NB4 (cell line): ENCODE results near the gene GC.

ENCODE experiments used
- DNase-seq: peaks from one replicate; pipeline ENCODE4 v3.0.0; 2010; ENCODE audit warnings: low read depth
- H3K4me3 ChIP-seq: one replicate; pipeline ENCODE4 v1.5.1; 2011; ENCODE audit warnings: mild to moderate bottlenecking, low read depth, low read length, moderate library complexity
- MAX ChIP-seq: IDR thresholded peaks from 2 replicates; pipeline ENCODE4 v1.6.1; 2011; ENCODE audit warnings: low read depth, low read length
- MYC ChIP-seq: IDR thresholded peaks from 2 replicates; pipeline ENCODE4 v1.6.1; 2011; ENCODE audit warnings: low read depth, low read length
- POLR2A ChIP-seq: IDR thresholded peaks from 2 replicates; pipeline ENCODE4 v1.6.1; 2011; ENCODE audit warnings: mild to moderate bottlenecking; ENCODE audit not compliant: insufficient read length; ENCODE audit errors: extremely low read depth
- TF ChIP-seq, protein P1 (sequence below): IDR thresholded peaks from one replicate; pipeline ENCODE4 v1.5.1; 2012; ENCODE audit warnings: low read depth, low read length

Gene GC

GRCh38 chr4:71784569-71785197, 804 bp upstream of the GC start:
- TF ChIP-seq, protein P1, sequence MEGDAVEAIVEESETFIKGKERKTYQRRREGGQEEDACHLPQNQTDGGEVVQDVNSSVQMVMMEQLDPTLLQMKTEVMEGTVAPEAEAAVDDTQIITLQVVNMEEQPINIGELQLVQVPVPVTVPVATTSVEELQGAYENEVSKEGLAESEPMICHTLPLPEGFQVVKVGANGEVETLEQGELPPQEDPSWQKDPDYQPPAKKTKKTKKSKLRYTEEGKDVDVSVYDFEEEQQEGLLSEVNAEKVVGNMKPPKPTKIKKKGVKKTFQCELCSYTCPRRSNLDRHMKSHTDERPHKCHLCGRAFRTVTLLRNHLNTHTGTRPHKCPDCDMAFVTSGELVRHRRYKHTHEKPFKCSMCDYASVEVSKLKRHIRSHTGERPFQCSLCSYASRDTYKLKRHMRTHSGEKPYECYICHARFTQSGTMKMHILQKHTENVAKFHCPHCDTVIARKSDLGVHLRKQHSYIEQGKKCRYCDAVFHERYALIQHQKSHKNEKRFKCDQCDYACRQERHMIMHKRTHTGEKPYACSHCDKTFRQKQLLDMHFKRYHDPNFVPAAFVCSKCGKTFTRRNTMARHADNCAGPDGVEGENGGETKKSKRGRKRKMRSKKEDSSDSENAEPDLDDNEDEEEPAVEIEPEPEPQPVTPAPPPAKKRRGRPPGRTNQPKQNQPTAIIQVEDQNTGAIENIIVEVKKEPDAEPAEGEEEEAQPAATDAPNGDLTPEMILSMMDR = no peak
- H3K4me3 ChIP-seq = no peak overlapping the region
- DNase-seq = no peak

DNA sequence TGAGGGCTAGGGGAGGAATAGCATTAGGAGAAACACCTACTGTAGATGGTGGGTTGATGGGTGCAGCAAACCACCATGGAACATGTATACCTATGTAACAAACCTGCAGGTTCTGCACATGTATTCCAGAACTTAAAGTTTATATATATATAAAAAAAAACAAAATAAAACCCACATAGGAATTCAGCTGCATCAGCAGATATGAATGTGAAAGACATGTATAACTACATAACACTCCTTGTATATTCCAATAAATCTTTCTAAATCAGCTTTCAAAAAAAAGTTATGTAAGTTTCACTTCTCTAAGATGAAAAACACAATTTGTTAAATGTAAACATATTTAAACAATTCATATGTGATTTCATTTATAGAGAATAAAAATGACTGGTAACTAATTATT, 6.0 kb downstream of the GC start:
- TF ChIP-seq MYC (no peak), POLR2A (no peak), MAX (no peak)
- TF ChIP-seq, protein P1 = no peak
- no peak overlapping the region for H3K4me3 ChIP-seq
- DNase-seq = no peak

DNA sequence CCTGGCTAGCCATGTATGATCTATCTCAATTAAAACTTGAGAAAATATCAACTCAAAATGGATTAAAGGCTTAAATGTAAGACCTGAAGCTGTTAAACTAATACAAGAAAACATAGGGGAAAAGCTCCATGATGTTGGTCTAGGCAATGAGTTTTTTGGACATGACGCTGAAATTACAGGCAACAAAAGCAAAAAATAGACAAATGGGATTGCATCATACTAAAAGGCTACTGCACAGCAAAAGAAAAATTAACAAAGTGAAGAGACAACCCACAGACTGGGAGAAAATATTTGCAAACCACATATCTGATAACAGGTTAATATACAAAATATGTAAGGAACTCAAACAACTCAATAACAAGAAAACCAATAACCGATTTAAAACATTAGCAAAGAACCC, 8.4 kb downstream of the GC start:
- H3K4me3 ChIP-seq = no peak overlapping the region
- no peak for DNase-seq
- TF ChIP-seq MYC (no peak), POLR2A (no peak), MAX (no peak)
- TF ChIP-seq, protein P1 = no peak

- TF ChIP-seq MYC = no peak
- TF ChIP-seq MAX = no peak
- no peak for TF ChIP-seq POLR2A
- TF ChIP-seq, protein P1 = no peak
- no peak overlapping the region for H3K4me3 ChIP-seq
These were observed 9.7 kb downstream of the GC start for GRCh38 chr4:71774136-71774535.

GRCh38 chr4:71773004-71773403, 10.9 kb downstream of the GC start:
- TF ChIP-seq POLR2A (no peak), MAX (no peak), MYC (no peak)
- TF ChIP-seq, protein P1 = no peak
- no peak overlapping the region for H3K4me3 ChIP-seq
- DNase-seq = no peak

More at GRCh38 chr4:71774136-71774535, 9.7 kb downstream of the GC start:
- DNase-seq = no peak

- H3K4me3 ChIP-seq = no peak overlapping the region
- TF ChIP-seq MAX = no peak
- no peak for TF ChIP-seq POLR2A
- no peak for TF ChIP-seq MYC
- TF ChIP-seq, protein P1 = no peak
- DNase-seq = no peak
These were observed 11.3 kb downstream of the GC start for GRCh38 chr4:71772592-71772991.
